Activated CD8-positive, alpha-beta memory T cell treated with anti-CD3 and anti-CD28 coated beads, Interleukin-2, amount 50 U/mL, for 24 hours (primary cell): Measurements from ENCODE around the gene ZNF526.
"Not testable (repeated sequence)": the region's sequence is repeated elsewhere in the genome, so short reads cannot be mapped to it uniquely, and the experiment has no call there.

ENCODE experiments used
- DNase-seq: peaks from one replicate; pipeline ENCODE4 v3.0.0-alpha.2; 2020; ENCODE audit errors: extremely low read depth

The ZNF526 gene

DNA sequence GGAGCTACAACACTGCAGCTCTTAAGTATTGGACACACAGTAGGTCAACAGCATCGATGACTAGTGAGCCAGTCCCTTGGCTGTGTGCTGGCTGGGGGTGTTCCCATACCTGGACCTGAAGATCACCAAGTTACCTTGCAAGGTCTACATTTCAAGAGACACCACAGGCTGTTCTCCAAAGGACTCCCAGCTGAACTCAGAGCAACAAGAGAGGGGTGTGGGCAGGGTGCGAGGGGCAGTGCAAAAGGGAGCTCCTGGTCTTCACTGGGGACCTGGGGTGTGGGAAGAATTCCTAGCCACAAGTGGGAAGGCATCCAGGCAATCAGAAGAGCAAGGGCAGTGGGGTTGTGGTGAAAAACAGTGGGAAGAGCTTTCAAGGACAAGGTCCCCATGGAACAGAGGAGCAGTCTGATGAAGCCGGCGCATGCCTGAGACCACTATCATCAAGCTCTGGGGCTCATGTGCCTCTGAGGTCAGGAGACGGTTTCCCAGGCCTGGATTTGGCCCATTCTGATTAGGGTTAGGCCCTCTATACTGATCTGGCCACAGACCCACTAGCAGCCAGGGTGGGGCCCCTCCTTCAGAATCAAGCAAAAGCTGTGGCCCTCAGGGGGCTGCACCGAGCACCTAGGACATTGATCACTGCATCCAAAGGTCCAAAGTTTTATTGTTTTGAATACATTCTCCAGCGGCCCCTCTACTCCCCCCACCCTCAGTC lies 27.0 kb downstream of the ZNF526 start:
- DNase-seq = no peak

DNA sequence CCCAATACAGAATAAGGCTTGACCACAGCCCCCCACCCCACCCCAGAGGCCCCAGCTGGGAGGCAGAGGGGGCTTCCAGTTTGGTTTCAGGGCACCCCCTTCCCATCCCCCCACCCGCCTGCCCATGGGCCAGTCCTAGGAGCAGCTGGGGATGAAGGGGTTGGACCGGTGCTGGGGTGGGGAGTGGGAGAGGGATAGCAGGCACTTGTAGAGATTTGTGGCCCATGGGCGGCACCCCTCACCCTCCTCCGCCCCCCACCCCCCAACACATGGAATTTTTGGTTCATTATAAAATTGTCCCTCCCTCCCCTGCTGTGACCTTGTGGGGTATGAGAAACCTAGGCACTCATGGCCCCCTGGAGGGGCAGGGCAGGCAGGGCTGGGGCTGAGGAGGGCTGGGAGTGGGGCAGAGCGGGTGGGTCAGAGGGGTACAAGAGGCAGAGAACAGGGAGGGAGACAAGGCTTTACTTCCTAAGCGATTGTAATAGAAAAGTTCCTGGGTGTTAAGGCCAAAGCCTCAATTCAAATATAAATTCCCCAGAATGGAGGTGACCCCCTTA lies 27.6 kb downstream of the ZNF526 start:
- DNase-seq = no peak

GRCh38 chr19:42248270-42249148 lies 28.4 kb downstream of the ZNF526 start:
- DNase-seq = no peak

DNA sequence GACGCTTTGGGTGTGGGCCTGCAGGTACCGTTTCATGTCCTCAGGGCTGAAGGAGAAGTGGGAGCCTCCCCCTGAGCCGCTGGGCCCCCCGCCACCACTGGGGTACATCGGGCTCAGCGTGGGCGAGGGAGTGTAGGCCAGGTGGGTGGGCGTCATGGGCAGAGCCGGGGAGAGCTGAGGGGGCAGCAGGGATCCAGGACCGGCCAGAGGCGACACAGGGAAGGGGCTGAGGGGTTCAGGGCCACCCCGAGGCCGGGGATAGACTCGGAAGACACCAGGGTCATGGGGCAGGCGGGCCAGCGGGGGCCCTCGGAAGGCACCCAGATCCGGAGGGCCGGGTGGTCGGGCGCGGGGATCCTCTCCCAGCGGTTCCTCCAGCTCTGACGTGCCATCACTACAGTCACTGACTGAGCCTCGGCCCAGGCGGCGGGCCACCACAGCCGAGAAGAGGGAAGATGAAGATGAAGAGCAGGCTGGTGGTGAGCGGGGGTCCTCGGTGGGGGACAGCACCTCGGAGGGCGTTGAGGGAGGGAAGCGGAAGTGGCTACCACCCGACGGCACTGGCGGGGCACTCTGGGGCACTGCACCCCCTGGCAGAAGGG lies 29.1 kb downstream of the ZNF526 start:
- no peak for DNase-seq

- DNase-seq = no peak
Observed at GRCh38 chr19:42249769-42250168, 29.7 kb downstream of the ZNF526 start.

GRCh38 chr19:42250183-42250665 lies 30.1 kb downstream of the ZNF526 start:
- DNase-seq = no peak

GRCh38 chr19:42250666-42251531 lies 30.8 kb downstream of the ZNF526 start:
- DNase-seq = no peak

DNA sequence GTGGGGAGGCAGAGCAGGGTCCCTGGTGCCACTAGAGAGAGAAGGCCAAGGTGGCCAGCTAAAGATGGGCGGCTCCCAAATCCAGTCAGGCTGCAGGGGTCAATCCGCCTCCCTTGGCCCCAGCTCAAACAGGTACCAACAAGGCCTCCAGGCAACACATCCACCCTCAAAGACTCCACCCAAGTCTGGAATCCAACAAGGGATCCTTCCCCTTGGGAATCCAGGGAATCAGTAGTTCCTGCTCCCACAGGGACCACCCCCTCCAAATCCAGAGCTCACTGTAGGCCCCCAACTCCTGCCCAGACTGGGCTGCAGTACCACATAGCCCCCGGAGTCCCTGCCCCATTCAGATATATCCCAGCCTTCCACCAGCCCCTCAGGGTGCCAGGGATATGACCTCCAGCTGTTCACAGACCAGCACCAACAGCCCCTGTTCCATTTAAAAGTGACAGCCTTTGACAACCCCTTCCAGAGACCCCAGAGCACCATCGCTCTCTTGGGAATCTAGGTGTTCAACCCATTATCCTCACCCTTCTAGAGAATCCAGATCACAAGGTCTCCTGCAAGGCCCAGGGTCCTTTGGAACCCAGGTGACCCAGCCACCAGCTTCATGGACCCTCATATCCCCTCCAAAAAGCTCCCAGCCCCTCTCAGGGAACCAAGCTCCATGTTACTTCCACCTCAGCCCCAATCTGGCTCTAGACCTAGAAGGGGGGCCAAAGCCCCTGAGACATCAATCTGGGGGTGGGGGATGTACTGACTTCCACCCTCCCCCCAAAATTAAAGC lies 31.7 kb downstream of the ZNF526 start:
- no peak for DNase-seq

- no peak for DNase-seq
Observed at GRCh38 chr19:42252365-42253244, 32.5 kb downstream of the ZNF526 start.

DNA sequence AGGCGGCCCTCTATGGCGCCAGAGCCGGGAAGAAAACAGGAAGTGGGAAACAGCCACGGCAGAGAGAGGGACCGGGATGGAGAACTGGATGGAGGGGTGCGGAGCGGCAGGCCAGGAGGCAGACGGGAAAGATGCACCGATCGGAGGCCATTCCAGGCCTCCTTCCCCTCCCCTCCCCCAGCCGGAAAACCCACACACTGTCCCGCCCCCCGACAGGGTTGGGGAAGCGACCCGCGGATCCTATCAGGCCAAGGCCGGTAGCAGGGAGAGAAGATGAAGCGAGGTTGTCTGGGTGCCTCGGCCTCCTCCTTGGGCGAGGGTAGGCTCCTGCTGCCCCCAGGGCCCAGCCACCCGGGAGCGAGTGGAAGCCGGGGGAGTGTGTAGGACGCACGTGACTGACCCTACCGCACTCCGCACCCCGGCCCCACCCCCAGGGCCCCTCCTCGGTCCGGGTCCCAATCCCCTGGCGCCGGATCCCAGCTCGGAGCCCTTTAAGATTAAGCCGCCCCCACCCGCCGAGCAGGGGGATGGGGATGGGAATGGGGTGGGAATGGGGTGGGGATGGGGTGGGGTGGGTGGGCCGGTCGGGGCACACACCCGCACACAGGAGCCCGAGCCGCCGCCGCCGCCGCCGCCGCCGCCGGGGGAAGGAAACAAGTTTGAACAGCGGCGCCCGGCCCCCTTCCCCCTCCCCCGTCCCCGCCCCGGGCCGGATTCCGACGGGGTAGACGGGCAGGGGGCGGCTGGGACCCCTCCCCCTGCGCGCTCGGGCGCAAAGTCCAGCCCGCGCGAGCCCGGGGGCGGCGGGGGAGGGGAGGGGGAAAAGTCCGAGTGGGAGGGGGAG lies 33.4 kb downstream of the ZNF526 start:
- DNase-seq = no peak

GRCh38 chr19:42254089-42254849 lies 34.2 kb downstream of the ZNF526 start:
- DNase-seq = no peak

DNA sequence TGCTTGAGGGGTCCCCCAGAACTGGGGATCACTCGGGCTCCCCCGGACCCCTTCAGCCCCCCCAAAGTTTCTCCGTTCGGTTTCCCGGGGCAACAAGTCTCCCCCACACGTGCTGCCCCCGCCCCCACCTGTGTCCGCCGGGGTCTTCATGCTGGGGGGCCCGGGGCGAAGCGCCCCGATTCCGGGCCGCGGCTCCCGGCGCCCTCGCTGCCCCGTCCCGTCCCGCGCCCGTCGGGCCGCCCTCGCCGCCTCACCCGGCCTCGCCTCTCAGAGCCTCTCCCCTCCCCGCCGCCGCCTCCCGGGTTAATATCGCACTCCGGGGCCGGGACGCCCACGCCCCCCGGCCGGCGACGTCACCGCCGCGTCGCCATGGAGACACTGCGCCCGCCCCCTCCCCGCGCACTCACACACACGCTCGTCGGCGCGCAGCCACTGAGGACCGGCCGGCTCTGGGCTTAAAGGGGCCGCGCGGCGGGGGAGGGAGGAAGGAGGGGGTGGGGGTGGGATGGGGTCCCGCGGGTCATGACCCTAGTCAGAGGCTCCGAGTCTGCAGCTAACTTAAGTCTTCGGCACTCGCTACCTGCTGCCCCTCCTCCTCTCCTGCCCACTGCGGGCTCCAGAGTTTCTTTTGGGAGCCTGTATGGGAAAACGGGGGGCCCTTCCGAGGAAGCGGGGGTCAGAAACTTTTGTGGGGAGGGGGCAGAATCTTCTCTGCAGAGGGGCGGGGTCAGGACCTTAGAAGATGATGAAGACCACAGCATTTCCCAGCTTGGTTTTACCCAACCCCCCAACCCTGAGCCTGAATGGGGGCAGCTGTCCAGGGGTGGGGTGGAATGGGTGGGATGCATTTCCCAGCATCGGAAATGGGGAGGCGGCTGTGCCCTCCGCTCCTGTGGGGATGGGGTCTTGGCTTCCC lies 35.0 kb downstream of the ZNF526 start, which contains the start of gene ERF:
TSS of gene ERF (minus strand) at position 279 of the 916 bp plus-strand sequence. CDS start at position 150, 129 bp downstream.
- peak; percentile 69 for DNase-seq

GRCh38 chr19:42255766-42256745 lies 35.9 kb downstream of the ZNF526 start:
- DNase-seq = no peak

- DNase-seq = not testable (repeated sequence)
Observed at GRCh38 chr19:42257842-42258241, 37.7 kb downstream of the ZNF526 start.

DNA sequence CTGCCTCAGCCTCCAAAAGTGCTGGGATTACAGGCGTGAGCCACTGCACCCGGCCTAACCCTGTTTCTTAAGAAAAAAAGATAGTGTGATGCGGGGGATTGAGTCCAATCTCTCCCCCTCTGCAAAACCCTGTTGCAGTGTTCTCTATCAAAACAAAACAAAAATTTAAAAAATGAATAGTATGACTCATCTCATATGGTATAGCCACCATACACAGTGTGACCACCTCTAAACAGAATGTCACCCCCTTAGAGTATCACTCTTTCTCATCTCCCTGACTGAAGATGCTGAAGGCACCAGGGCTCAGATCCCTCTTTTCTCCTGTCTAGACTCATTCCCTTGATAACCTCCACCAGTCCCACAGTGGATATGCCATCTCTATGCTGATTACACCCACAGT lies 41.7 kb downstream of the ZNF526 start:
- DNase-seq = no peak
